GM19372 (cell line): ENCODE results near the gene TIMM10B.
A peak's percentile ranks its signal among the peaks of the same experiment; 100 is the strongest.

Experiments used
- ATAC-seq: cut with Tn5 transposase; IDR thresholded peaks from one replicate; pipeline ENCODE4 v1.9.1; 2021; ENCODE audit warnings: mild to moderate bottlenecking, low read depth, moderate library complexity; ENCODE audit not compliant: unreplicated experiment

Gene TIMM10B

GRCh38 chr11:6481012-6481923 lies at the start of gene TIMM10B, which contains the start of gene ARFIP2:
TSS of gene TIMM10B (plus strand) at chr11:6481501. CDS start at chr11:6481517, 16 bp downstream.
TSS of gene ARFIP2 (minus strand) at chr11:6481331. CDS start at chr11:6480421, 910 bp downstream.
- peak; percentile 99 for ATAC-seq

GRCh38 chr11:6431861-6432260 lies 49.4 kb upstream of the TIMM10B start:
- no peak for ATAC-seq

GRCh38 chr11:6433998-6434660 lies 47.2 kb upstream of the TIMM10B start:
- no peak for ATAC-seq

- no peak for ATAC-seq
Observed at GRCh38 chr11:6437423-6437822, 43.9 kb upstream of the TIMM10B start.

- no peak for ATAC-seq
Observed at GRCh38 chr11:6437993-6438392, 43.3 kb upstream of the TIMM10B start.

GRCh38 chr11:6438979-6439571 lies 42.2 kb upstream of the TIMM10B start:
- ATAC-seq, result no peak

GRCh38 chr11:6440906-6441358 lies 40.4 kb upstream of the TIMM10B start, which contains the start of gene HPX:
TSS of gene HPX (minus strand) at chr11:6440987. CDS start at chr11:6440963, 24 bp downstream.
- no peak for ATAC-seq

- no peak for ATAC-seq
Observed at GRCh38 chr11:6442441-6442840, 38.9 kb upstream of the TIMM10B start.

- ATAC-seq, result peak; percentile 80
Observed at GRCh38 chr11:6443269-6444003, 37.9 kb upstream of the TIMM10B start.

GRCh38 chr11:6448574-6448973 lies 32.7 kb upstream of the TIMM10B start:
- ATAC-seq, result no peak

GRCh38 chr11:6452219-6452618 lies 29.1 kb upstream of the TIMM10B start:
- ATAC-seq, result no peak

- ATAC-seq, result no peak
Observed at GRCh38 chr11:6453152-6453551, 28.1 kb upstream of the TIMM10B start.

GRCh38 chr11:6455070-6455469 lies 26.2 kb upstream of the TIMM10B start:
- no peak for ATAC-seq

- ATAC-seq, result no peak
Observed at GRCh38 chr11:6456361-6457073, 24.8 kb upstream of the TIMM10B start.

GRCh38 chr11:6457581-6458320 lies 23.6 kb upstream of the TIMM10B start:
- ATAC-seq, result no peak

GRCh38 chr11:6458352-6459098 lies 22.8 kb upstream of the TIMM10B start:
- ATAC-seq, result no peak

- ATAC-seq, result no peak
Observed at GRCh38 chr11:6459099-6459450, 22.2 kb upstream of the TIMM10B start.

GRCh38 chr11:6468712-6469495 lies 12.4 kb upstream of the TIMM10B start:
- peak; percentile 53 for ATAC-seq
